Measurements from ENCODE around the gene MMP15.

Gene MMP15

DNA sequence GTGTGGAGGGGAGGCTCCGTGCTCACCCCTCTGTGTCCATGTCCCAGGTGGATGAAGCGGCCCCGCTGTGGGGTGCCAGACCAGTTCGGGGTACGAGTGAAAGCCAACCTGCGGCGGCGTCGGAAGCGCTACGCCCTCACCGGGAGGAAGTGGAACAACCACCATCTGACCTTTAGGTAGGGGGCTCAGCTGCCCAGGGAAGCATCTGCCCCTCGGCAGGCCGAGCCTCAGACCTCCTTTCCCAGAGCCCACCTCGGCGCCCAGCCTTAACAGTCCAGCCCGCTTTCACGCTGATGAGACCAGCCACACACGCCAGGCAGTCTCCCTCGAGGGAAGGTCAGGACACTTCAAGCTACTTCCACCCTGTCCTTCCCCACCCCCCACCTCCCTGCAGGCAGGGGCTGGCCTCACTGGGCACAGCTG is 12.7 kb downstream of the MMP15 start:
- Histone ChIP-seq H3K27me3 (ENCODE audit: insufficient read depth, low read length, poor library complexity) (no peaks in the 10 kb centered on the region), H3K27ac (ENCODE audit: low read length) (no peak overlapping the region), H3K4me3 (ENCODE audit: low read depth in 1 of 2, low read length in 2 of 2) (no peak overlapping the region), H3K9me3 (ENCODE audit: insufficient read depth, low read length, severe bottlenecking) (no peaks in the 10 kb centered on the region), H3K4me2 (ENCODE audit: insufficient read depth, low read length) (no peak overlapping the region), H3K4me1 (ENCODE audit: insufficient read depth, low read length) (no peaks in the 10 kb centered on the region), H4K20me1 (ENCODE audit: insufficient read depth, low read length) (no peaks in the 10 kb centered on the region; the same call in 1 of the 2 replicates), H2AFZ (ENCODE audit: low read depth, low read length) (no peak overlapping the region), H3K79me2 (ENCODE audit: insufficient read depth, low read length) (no peaks in the 10 kb centered on the region), H3K36me3 (ENCODE audit: insufficient read depth, low read length) (no peaks in the 10 kb centered on the region), H3K9ac (ENCODE audit: low read depth, low read length) (no peak overlapping the region)
- no peak for TF ChIP-seq EZH2 (IDR thresholded peaks at IDR 0.05; ENCODE audit: borderline replicate concordance, low read depth, low read length, severe bottlenecking)
- TF ChIP-seq, protein P1, sequence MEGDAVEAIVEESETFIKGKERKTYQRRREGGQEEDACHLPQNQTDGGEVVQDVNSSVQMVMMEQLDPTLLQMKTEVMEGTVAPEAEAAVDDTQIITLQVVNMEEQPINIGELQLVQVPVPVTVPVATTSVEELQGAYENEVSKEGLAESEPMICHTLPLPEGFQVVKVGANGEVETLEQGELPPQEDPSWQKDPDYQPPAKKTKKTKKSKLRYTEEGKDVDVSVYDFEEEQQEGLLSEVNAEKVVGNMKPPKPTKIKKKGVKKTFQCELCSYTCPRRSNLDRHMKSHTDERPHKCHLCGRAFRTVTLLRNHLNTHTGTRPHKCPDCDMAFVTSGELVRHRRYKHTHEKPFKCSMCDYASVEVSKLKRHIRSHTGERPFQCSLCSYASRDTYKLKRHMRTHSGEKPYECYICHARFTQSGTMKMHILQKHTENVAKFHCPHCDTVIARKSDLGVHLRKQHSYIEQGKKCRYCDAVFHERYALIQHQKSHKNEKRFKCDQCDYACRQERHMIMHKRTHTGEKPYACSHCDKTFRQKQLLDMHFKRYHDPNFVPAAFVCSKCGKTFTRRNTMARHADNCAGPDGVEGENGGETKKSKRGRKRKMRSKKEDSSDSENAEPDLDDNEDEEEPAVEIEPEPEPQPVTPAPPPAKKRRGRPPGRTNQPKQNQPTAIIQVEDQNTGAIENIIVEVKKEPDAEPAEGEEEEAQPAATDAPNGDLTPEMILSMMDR (IDR thresholded peaks at IDR 0.05; ENCODE audit: borderline replicate concordance, extremely low read depth, low read length, poor library complexity, severe bottlenecking): no peak
- ATAC-seq (ENCODE audit: insufficient read depth, low read depth): no peak
- DNase-seq: no peak

DNA sequence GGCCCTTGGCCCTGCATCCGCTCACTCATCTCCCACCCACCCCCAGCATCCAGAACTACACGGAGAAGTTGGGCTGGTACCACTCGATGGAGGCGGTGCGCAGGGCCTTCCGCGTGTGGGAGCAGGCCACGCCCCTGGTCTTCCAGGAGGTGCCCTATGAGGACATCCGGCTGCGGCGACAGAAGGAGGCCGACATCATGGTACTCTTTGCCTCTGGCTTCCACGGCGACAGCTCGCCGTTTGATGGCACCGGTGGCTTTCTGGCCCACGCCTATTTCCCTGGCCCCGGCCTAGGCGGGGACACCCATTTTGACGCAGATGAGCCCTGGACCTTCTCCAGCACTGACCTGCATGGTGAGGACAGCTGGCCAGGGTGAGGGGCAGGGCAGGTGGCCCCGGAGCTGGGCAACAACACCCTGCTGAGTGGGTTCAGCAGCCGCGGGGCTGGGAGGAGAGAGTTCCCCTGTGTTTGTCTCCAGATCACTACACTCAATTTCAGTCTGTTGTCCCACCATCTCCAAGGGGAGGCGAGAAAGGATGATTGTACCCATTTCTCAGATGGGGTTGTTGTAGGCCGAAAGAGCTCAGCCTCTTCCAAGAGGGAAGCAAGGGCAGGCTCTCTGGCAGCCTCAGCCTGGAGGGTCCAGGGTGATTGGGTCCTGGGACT is 14.4 kb downstream of the MMP15 start:
- H3K27me3 ChIP-seq (ENCODE audit: insufficient read depth, low read length, poor library complexity): no peaks in the 10 kb centered on the region
- H3K27ac ChIP-seq (ENCODE audit: low read length): no peak overlapping the region
- no peaks in the 10 kb centered on the region for H3K9me3 ChIP-seq (ENCODE audit: insufficient read depth, low read length, severe bottlenecking)
- ATAC-seq (ENCODE audit: insufficient read depth, low read depth): no peak
- no peaks in the 10 kb centered on the region for H3K79me2 ChIP-seq (ENCODE audit: insufficient read depth, low read length)
- no peak for DNase-seq
- H3K4me2 ChIP-seq (ENCODE audit: insufficient read depth, low read length): no peak overlapping the region
- no peak overlapping the region for H2AFZ ChIP-seq (ENCODE audit: low read depth, low read length)
- no peak overlapping the region for H3K4me3 ChIP-seq (ENCODE audit: low read depth in 1 of 2, low read length in 2 of 2)
- H4K20me1 ChIP-seq (ENCODE audit: insufficient read depth, low read length): no peaks in the 10 kb centered on the region; the same call in 1 of the 2 replicates
- TF ChIP-seq, protein P1 (IDR thresholded peaks at IDR 0.05; ENCODE audit: borderline replicate concordance, extremely low read depth, low read length, poor library complexity, severe bottlenecking): no peak
- TF ChIP-seq EZH2 (IDR thresholded peaks at IDR 0.05; ENCODE audit: borderline replicate concordance, low read depth, low read length, severe bottlenecking): no peak
- no peaks in the 10 kb centered on the region for H3K4me1 ChIP-seq (ENCODE audit: insufficient read depth, low read length)
- H3K36me3 ChIP-seq (ENCODE audit: insufficient read depth, low read length): no peaks in the 10 kb centered on the region
- no peak overlapping the region for H3K9ac ChIP-seq (ENCODE audit: low read depth, low read length)

DNA sequence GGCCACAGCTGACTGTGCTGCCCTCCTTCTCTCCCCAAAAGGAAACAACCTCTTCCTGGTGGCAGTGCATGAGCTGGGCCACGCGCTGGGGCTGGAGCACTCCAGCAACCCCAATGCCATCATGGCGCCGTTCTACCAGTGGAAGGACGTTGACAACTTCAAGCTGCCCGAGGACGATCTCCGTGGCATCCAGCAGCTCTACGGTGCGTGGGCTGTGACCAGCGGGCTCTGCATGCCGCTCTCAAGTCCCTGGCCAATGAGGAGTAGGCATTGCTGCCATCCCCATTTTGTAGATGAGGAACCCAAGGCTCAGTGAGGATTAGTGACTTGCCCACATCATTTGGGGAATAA is 14.9 kb downstream of the MMP15 start:
- ATAC-seq (ENCODE audit: insufficient read depth, low read depth) (no peak), DNase-seq (no peak)
- no peaks in the 10 kb centered on the region for H3K9me3 ChIP-seq (ENCODE audit: insufficient read depth, low read length, severe bottlenecking)
- no peak for TF ChIP-seq EZH2 (IDR thresholded peaks at IDR 0.05; ENCODE audit: borderline replicate concordance, low read depth, low read length, severe bottlenecking)
- TF ChIP-seq, protein P1 (IDR thresholded peaks at IDR 0.05; ENCODE audit: borderline replicate concordance, extremely low read depth, low read length, poor library complexity, severe bottlenecking): no peak
- no peaks in the 10 kb centered on the region for H3K4me1 ChIP-seq (ENCODE audit: insufficient read depth, low read length)
- no peak overlapping the region for H3K27ac ChIP-seq (ENCODE audit: low read length)
- no peak overlapping the region for H2AFZ ChIP-seq (ENCODE audit: low read depth, low read length)
- H3K27me3 ChIP-seq (ENCODE audit: insufficient read depth, low read length, poor library complexity): no peaks in the 10 kb centered on the region
- no peaks in the 10 kb centered on the region; the same call in 1 of the 2 replicates for H4K20me1 ChIP-seq (ENCODE audit: insufficient read depth, low read length)
- no peaks in the 10 kb centered on the region for H3K36me3 ChIP-seq (ENCODE audit: insufficient read depth, low read length)
- no peak overlapping the region for H3K9ac ChIP-seq (ENCODE audit: low read depth, low read length)
- no peaks in the 10 kb centered on the region for H3K79me2 ChIP-seq (ENCODE audit: insufficient read depth, low read length)
- H3K4me2 ChIP-seq (ENCODE audit: insufficient read depth, low read length): no peak overlapping the region
- H3K4me3 ChIP-seq (ENCODE audit: low read depth in 1 of 2, low read length in 2 of 2): no peak overlapping the region

Data from DND-41 (cell line).